Activated CD8-positive, alpha-beta T cell treated with anti-CD3 and anti-CD28 coated beads, Interleukin-2, amount 10 ng/mL, durations not matched to agents 7 days and 5 days (primary cell): ENCODE data around the gene MMD. TPM values are rescaled to one million over a fixed set of nuclear protein-coding genes. Genes with fewer than 3 reads are reported as not detected.
"Not testable (repeated sequence)": the region's sequence is repeated elsewhere in the genome, so short reads cannot be mapped to it uniquely, and the experiment has no call there.

Experiments used
- ATAC-seq: fragments of 150-1000 bp; cut with Tn5 transposase; one replicate; pipeline ENCODE4 v1.10.0; 2021; ENCODE audit warnings: moderate library complexity
- CTCF ChIA-PET: fragments of 350-600 bp; sonication (Branson Sonifier 250); formaldehyde crosslinking; loops from one replicate; lab custom pipeline; 2021; ENCODE audit warnings: antibody characterized with exemption; lab: Charles Lee
- POLR2A ChIA-PET: fragments of 350-600 bp; sonication (Branson Sonifier 250); formaldehyde crosslinking; loops from one replicate; lab custom pipeline; 2021; ENCODE audit warnings: antibody characterized with exemption; lab: Charles Lee
- DNase-seq: peaks from one replicate; pipeline ENCODE4 v3.0.0-alpha.2; 2020
- H3K27ac Mint-ChIP-seq: one replicate; pipeline ENCODE4 v1.8.0; 2021; ENCODE audit warnings: mild to moderate bottlenecking, mixed read lengths
- H3K27me3 Mint-ChIP-seq: one replicate; pipeline ENCODE4 v1.8.0; 2021; ENCODE audit warnings: low read depth, mixed read lengths
- H3K36me3 Mint-ChIP-seq: one replicate; pipeline ENCODE4 v1.8.0; 2021; ENCODE audit warnings: low read depth, mixed read lengths
- H3K4me1 Mint-ChIP-seq: one replicate; pipeline ENCODE4 v1.8.0; 2021; ENCODE audit warnings: low read depth, mixed read lengths
- H3K4me3 Mint-ChIP-seq: one replicate; pipeline ENCODE4 v1.8.0; 2021; ENCODE audit warnings: mild to moderate bottlenecking, mixed read lengths
- H3K9me3 Mint-ChIP-seq: one replicate; pipeline ENCODE4 v1.8.0; 2022; ENCODE audit warnings: mixed read lengths; ENCODE audit not compliant: insufficient read depth
- total RNA-seq, 2 experiments: library from RNA; stranded (reverse); gene quantifications; one replicate each; pipeline ENCODE4 v1.2.3, GENCODE V29; 2021

Gene MMD
- total RNA-seq, 2 experiments from 2014 or later = 39.4 to 41.3 TPM

DNA sequence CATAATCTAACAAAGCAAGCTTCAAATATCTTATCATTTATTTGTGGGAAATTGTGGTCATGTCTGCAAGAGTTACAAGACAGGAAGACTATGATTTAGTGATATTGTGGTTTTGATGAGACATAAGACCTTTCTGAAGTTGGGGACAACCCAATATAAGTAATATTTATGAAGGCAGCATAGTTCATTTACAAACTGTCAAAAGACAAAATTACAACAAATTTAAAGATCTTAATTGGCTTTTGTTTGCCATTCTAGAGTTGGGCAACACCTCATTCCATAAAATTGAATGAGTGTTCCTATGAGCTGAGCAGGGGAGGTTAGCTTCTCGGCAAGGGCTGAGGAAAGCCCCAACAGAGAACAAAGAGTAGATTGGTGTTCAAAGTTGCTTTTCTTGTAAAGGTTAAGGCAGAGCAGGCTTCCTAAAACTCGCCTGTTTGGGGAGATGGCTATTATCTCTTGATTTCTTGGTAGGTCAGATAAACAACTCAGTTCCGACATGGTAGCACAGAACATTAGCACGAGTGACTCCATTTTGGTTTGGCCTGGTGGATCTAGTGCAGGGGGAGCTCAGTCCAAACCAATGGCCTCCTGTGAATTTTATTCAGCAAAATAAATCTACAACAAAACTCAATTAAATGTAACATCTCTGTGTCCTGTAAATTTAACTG, 10.9 kb upstream of the MMD start:
- ChIA-PET CTCF (interaction anchor here (1.4 kb wide), 1 partner anchor 82 kb away, joined by 4 read pairs; no protein-coding TSS in a partner anchor), POLR2A (interaction anchor here (0.6 kb wide), 1 partner anchor 222 kb away, joined by 3 read pairs; no protein-coding TSS in a partner anchor)
- H3K27ac Mint-ChIP-seq = no peak overlapping the region
- ATAC-seq = no peak
- DNase-seq = no peak
- H3K36me3 Mint-ChIP-seq = no peaks in the 10 kb centered on the region
- peaks cover 11% of the 10 kb centered on the region for H3K4me1 Mint-ChIP-seq
- H3K27me3 Mint-ChIP-seq = peaks cover 12% of the 10 kb centered on the region
- H3K4me3 Mint-ChIP-seq = no peak overlapping the region
- H3K9me3 Mint-ChIP-seq = no peaks in the 10 kb centered on the region

DNA sequence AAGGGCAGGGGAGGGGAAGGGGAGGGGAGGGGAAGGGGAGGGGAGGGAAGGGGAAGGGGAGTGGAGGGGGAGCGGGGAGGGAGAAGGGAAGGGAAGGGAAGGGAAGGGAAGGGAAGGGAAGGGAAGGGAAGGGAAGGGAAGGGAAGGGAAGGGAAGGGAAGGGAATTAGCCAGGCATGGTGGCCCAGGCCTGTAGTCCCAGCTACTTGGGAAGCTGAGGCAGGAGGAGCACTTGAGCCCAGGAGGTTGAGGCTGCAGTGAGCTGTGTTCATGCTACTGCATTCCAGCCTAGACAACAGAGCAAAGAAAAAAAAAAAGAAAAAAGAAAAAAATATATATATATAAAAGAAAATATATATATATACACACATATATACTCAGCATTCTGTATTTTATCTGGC, 10.3 kb upstream of the MMD start:
- peaks cover 11% of the 10 kb centered on the region for H3K4me1 Mint-ChIP-seq
- CTCF ChIA-PET = interaction anchor here (1.4 kb wide), 1 partner anchor 82 kb away, joined by 4 read pairs; no protein-coding TSS in a partner anchor
- H3K9me3 Mint-ChIP-seq, DNase-seq, POLR2A ChIA-PET, H3K4me3 Mint-ChIP-seq, ATAC-seq, H3K27me3 Mint-ChIP-seq, H3K27ac Mint-ChIP-seq, H3K36me3 Mint-ChIP-seq: not testable (repeated sequence)

DNA sequence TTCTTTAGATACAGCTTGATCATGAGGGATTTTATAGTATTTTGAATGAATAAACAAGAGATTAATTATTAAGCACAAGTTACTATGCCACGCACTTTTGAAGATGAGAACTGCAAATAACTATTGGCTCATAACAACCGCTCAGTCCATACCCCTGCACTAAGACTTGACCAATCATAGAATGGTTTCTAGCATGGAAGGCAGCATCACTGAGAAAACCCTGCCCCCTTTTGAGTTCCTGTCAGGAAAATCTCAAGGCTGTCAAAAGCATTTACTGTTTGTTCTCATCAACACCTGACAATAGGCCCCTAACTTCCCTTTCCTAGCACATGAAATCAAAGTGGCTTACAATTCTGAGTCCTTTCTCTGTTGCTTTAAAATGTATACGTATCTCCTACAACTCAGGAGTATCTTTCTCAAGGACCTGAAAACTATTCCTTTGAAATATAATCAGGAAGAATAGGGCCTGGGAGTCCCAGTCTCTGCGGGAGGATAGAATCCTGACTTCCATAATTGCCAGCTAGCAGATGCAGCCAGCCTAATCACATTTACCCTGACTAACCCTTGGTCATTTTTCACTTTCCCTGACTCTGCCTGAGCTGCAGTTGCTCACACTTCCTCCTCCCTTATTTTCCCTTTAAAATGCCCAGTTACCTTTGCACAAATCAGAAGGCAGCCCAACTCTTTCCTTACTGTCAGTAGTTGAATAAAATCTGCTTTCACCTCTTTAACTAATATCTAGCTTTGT, 9.1 kb upstream of the MMD start:
- ATAC-seq (no peak), DNase-seq (no peak)
- no peak overlapping the region for H3K4me3 Mint-ChIP-seq
- H3K9me3 Mint-ChIP-seq = no peaks in the 10 kb centered on the region
- POLR2A ChIA-PET = no interaction called here
- peaks cover 11% of the 10 kb centered on the region for H3K4me1 Mint-ChIP-seq
- H3K27me3 Mint-ChIP-seq = peaks cover 7% of the 10 kb centered on the region
- H3K36me3 Mint-ChIP-seq = no peaks in the 10 kb centered on the region
- CTCF ChIA-PET = no interaction called here
- no peak overlapping the region for H3K27ac Mint-ChIP-seq

DNA sequence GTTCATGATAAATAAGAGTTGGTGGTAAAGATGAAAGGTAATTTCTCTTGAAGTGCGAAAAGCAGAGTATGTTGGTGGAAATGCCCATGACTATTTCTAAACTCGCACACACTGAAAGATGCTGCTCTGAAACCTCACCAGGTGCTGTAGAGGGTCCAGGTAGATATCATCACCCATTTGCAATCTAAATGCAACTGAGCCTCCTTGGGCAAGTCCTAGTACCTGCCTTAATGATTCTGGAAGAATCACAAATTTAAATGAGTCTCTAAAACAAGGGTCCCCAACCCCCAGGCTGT, 5.9 kb upstream of the MMD start:
- DNase-seq (no peak), ATAC-seq (no peak)
- Mint-ChIP-seq H3K36me3 (no peaks in the 10 kb centered on the region), H3K4me3 (no peak overlapping the region), H3K9me3 (no peaks in the 10 kb centered on the region), H3K4me1 (peaks cover 7% of the 10 kb centered on the region), H3K27ac (no peak overlapping the region), H3K27me3 (peaks cover 24% of the 10 kb centered on the region)
- CTCF ChIA-PET = no interaction called here
- POLR2A ChIA-PET = no interaction called here

DNA sequence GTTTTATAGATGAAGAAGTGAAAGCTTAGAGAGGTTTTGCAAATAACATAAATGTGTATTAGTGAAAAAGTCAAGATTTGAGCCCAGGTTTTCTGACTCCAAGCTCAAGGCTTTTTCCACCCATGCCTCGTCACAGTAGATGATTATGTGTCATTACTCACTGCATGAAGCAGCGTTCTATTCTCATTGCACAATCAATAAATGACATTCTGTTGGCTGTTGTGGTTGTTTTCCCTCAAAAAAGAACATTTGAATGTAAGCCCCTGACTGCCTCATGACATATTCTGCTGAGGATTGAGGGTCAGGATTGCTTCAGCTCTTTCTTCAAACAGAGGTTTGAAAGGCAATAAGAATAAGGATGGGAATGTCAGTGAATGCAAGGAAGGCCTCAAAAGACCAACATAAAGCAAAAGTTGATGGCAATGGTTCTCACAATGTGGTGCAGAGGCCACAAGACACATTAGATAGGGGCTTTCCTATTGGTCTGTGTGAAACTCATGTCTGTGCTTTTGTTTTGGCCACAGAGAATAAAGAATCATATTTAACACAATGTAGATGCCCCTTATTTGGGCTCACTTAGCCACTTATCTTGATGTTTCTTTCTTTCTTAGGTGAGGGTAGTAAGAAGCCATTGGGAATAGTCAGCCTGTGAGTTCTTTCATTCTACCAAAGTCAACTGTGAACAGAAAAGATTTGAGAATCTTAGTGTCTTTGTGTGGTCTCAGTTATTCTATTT, 5.4 kb upstream of the MMD start:
- no peak for ATAC-seq
- H3K9me3 Mint-ChIP-seq = no peaks in the 10 kb centered on the region
- DNase-seq = no peak
- peaks cover 24% of the 10 kb centered on the region for H3K27me3 Mint-ChIP-seq
- ChIA-PET POLR2A (interaction anchor here (0.6 kb wide), 1 partner anchor 12 kb away, joined by 7 read pairs; no protein-coding TSS in a partner anchor), CTCF (no interaction called here)
- H3K36me3 Mint-ChIP-seq = no peaks in the 10 kb centered on the region
- H3K4me3 Mint-ChIP-seq = no peak overlapping the region
- no peak overlapping the region for H3K27ac Mint-ChIP-seq
- H3K4me1 Mint-ChIP-seq = peaks cover 6% of the 10 kb centered on the region

DNA sequence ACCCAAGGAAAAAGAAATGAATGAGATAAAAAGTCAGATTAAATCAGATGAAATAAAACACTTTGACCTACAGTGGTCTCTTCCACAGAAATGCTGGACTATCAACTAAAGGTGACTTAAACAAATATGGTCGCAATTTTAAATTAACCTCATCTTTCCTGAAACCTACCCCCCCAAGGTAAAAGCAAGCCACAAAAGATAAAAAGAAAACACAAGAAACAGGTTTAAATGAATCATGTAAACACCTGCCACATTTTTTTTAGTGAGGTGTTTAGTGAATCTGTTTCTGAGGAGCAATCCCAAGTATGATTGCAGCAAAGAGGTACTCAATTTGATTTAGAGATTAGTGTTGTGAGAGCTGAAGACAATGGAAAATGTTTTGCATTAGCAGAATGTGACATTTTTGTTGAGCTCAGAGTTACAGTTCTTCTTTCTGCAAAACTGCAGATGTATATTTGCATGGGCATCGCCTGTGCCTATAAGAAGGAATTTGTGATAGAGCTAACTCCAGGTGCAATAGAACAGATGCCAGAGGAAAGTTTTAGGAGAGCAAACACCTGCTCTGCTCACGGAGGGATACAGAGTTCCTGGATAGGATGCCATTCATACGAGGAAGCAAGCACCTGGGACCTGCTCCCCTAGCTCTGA, 3.4 kb upstream of the MMD start:
- no peak overlapping the region for H3K4me3 Mint-ChIP-seq
- peaks cover 5% of the 10 kb centered on the region for H3K36me3 Mint-ChIP-seq
- CTCF ChIA-PET = no interaction called here
- H3K27me3 Mint-ChIP-seq = peaks cover 24% of the 10 kb centered on the region
- H3K27ac Mint-ChIP-seq = no peak overlapping the region
- H3K9me3 Mint-ChIP-seq = no peaks in the 10 kb centered on the region
- ATAC-seq (no peak), DNase-seq (no peak)
- H3K4me1 Mint-ChIP-seq = peaks cover 10% of the 10 kb centered on the region
- POLR2A ChIA-PET = no interaction called here

DNA sequence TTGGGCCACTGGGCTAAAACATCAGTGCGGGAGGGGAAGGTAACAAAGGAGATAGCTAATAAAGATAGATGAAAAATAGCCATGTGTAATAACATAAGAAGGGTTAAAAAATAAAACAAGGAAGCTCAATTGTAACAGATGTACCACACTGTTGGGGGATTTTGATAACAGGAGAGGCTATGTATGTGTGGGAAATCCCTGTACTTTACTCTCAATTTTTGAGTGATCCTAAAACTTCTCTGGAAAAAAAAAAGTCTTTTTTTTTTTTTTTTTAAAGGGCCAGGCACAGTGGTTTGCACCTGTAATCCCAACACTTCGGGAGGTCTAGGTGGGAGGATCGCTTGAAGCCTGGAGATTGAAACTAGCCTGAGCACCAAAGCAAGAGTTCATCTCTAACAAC, 1.9 kb upstream of the MMD start:
- POLR2A ChIA-PET = no interaction called here
- no peak for DNase-seq
- CTCF ChIA-PET = interaction anchor here (1.1 kb wide), 1 partner anchor 75 kb away, joined by 4 read pairs; no protein-coding TSS in a partner anchor
- Mint-ChIP-seq H3K27me3 (peaks cover 24% of the 10 kb centered on the region), H3K4me3 (no peak overlapping the region), H3K27ac (no peak overlapping the region), H3K9me3 (peaks cover 5% of the 10 kb centered on the region), H3K36me3 (peaks cover 19% of the 10 kb centered on the region), H3K4me1 (peaks cover 24% of the 10 kb centered on the region)
- no peak for ATAC-seq

DNA sequence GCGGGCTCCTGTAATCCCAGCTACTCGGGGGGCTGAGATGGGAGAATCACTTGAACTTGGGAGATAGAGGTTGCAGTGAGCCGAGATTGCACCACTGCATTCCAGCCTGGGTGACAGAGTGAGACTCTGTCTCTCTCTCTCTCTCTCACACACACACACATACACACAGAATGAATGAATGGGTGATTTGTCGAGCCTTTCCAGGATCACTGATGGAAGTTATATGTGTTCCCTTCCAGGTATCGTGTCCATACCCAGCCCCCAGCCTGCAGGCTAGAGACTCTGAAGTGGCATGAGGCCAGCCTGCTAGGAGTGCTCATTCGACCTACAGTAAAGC, 1.2 kb upstream of the MMD start:
- ATAC-seq, DNase-seq, H3K9me3 Mint-ChIP-seq, POLR2A ChIA-PET, H3K4me3 Mint-ChIP-seq, H3K27ac Mint-ChIP-seq: not testable (repeated sequence)
- Mint-ChIP-seq H3K4me1 (peaks cover 31% of the 10 kb centered on the region), H3K36me3 (peaks cover 25% of the 10 kb centered on the region), H3K27me3 (peaks cover 21% of the 10 kb centered on the region)
- CTCF ChIA-PET = interaction anchor here (1.1 kb wide), 1 partner anchor 75 kb away, joined by 4 read pairs; no protein-coding TSS in a partner anchor

DNA sequence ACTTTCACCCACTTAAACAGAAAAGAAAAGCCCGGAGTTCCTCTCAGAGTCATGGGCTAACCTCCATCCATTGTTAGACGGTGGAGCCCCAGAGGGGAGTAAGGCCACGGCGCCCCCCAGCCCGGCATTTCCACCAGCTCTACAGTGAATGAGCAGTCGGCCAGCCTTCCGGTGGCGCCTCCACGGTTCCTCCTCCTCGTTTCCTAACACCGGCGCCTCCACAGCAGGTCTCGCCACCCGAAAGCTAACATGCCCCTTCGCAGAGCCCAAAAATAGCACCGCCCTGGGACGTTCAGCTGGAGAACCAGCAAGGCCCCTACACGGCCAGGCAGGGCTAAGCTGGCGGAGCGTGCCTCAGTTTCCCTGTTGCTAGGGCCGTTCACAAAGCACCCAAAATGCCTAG, 858 bp downstream of the MMD start:
- ChIA-PET CTCF (interaction anchor here (1.0 to 2.0 kb wide), 3 partner anchors 44 to 94 kb away, joined by 3 to 5 read pairs (median 4); no protein-coding TSS in a partner anchor), POLR2A (interaction anchor here (0.6 to 1.7 kb wide), 6 partner anchors 10 to 452 kb away, joined by 3 to 10 read pairs (median 4); partner anchors contain the start of genes COX11 and STXBP4)
- Mint-ChIP-seq H3K36me3 (peaks cover 44% of the 10 kb centered on the region), H3K27me3 (peaks cover 21% of the 10 kb centered on the region), H3K27ac (peak overlapping the region; percentile 99), H3K4me1 (peaks cover 51% of the 10 kb centered on the region), H3K4me3 (peak overlapping the region; percentile 94), H3K9me3 (peaks cover 5% of the 10 kb centered on the region)
- DNase-seq = peak; percentile 59
- peak; percentile 33 for ATAC-seq

DNA sequence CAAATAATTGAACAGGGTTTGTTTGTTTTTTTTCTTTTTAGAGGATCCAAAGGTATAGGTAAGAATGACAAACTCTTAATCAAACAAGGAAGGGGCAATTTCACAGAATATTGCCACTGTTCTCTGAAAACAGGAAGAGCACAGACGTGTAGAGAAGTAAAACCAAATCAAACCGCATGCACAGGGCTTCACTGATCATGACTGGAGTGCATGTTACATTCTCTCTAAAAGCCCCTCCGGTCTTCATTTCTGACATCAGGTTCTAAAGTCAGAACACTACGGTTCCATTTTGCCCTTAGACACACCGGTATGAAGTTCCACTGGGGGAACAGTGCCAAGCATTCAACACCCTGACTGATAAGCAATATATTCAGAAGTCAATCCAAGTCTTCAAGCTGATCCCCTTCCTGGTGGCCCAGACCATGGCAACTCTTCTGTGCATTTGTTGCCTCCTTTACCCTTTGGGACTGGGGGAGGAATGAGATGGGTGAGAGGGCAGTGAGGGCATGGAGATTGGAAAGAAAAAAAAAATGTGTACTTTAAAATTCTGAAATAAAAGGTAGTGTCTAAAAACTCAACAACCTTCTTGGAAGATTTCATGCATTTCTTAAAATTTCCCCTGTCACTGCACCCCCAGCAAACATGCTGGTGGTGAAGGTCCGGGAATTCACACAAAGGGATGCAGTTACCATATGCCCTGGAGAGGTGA, 1.4 kb downstream of the MMD start:
- POLR2A ChIA-PET = interaction anchor here (0.6 to 1.8 kb wide), 4 partner anchors 9 to 186 kb away, joined by 3 to 10 read pairs (median 5); no protein-coding TSS in a partner anchor

More for the DNA sequence above, 1.4 kb downstream of the MMD start:
- peak overlapping the region; percentile 99 for H3K27ac Mint-ChIP-seq
- DNase-seq (peak; percentile 78), ATAC-seq (peak; percentile 48)
- H3K9me3 Mint-ChIP-seq = peaks cover 5% of the 10 kb centered on the region
- peaks cover 47% of the 10 kb centered on the region for H3K36me3 Mint-ChIP-seq
- CTCF ChIA-PET = interaction anchor here (1.0 to 2.0 kb wide), 4 partner anchors 10 to 94 kb away, joined by 3 to 5 read pairs (median 4); no protein-coding TSS in a partner anchor
- peaks cover 54% of the 10 kb centered on the region for H3K4me1 Mint-ChIP-seq
- peak overlapping the region; percentile 94 for H3K4me3 Mint-ChIP-seq
- peaks cover 18% of the 10 kb centered on the region for H3K27me3 Mint-ChIP-seq
